NCI-H345 treated with DMSO at 0.1 percent for 48 hours (cell line): Measurements from ENCODE around the gene ASIC4.
A peak's percentile ranks its signal among the peaks of the same experiment; 100 is the strongest.

ENCODE experiments used
- DNase-seq: peaks from one replicate; lab custom pipeline; 2025; ENCODE audit not compliant: unreplicated experiment; lab: John Stamatoyannopoulos, UW

The ASIC4 gene

DNA sequence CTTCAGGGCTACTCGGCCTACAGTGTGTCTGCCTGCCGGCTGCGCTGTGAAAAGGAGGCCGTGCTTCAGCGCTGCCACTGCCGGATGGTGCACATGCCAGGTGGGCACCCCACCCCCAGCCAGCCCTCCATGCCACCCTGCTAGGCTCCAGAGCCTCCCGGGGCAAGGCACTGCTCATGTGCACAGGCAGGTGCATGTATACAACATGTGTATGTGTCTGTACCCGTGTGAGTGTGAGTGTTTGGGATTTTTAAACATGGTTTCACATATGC is 18.0 kb downstream of the ASIC4 start:
- DNase-seq: no peak

DNA sequence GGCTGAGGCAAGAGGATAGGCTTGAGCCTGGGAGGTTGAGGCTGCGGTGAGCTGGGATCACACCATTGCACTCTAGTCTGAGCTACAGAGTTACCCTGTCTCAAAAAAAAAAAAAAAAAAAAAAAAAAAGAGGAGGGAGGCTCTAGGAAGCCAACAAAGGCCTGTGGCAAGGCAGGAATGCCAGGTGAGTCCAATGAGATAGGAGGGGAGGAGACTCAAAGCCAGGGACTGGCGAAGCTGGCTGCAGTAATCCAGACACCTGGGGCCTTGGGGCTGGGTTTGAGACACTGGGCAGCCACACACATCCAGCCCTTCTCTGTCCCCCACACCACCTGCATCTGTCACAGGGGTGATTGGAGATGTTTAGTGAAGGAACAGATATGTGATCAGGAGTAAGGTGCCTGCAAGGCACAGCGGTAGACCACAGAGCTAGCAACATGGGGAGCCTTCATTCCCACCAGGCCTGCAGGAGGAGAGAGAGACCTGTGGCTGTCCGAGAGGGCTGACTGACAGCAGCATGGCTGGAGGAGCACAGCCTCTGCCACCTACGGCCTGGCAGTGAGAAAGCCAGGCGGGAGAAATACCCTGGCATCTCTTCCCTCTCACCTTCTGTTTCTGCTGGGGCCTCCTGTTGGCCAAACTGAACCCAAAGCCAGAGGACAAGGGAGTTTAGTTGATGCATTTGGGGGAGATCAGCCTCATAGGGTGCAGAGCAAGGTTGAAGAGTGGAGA is 19.8 kb downstream of the ASIC4 start:
- DNase-seq: no peak

DNA sequence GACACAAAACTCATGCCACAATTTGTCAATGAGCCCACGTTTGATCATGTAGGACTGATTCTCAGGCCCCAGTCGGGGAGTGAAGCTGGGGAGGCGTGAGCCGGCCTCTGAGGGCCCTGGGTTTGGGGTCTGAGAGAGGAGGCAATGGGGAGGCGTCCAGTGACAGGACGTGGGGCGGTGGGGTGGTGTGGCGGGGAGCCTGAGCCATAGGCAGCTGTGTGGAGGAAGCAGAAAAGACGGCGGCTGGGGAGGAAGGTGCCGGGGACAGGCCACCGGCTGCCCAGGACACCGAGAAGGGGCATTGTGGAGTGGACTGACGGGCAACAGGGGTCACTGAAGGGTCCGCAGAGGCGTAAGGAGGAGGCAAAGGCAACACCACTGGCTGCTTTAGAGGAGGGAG is 22.1 kb downstream of the ASIC4 start:
- DNase-seq: no peak

DNA sequence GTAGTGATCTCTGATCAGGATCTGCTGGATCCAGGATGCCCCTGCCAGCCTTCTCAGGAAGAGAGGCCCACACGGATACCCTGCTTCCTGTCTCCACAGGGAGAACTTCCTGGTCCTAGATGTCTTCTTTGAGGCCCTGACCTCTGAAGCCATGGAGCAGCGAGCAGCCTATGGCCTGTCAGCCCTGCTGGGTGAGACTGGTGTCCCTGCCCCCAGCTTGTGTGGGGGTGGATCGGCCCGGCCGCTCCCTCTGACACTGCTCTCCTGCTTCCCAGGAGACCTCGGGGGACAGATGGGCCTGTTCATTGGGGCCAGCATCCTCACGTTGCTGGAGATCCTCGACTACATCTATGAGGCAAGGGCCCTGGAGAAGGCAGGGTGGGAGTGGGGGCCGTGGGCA is 22.7 kb downstream of the ASIC4 start:
- no peak for DNase-seq

DNA sequence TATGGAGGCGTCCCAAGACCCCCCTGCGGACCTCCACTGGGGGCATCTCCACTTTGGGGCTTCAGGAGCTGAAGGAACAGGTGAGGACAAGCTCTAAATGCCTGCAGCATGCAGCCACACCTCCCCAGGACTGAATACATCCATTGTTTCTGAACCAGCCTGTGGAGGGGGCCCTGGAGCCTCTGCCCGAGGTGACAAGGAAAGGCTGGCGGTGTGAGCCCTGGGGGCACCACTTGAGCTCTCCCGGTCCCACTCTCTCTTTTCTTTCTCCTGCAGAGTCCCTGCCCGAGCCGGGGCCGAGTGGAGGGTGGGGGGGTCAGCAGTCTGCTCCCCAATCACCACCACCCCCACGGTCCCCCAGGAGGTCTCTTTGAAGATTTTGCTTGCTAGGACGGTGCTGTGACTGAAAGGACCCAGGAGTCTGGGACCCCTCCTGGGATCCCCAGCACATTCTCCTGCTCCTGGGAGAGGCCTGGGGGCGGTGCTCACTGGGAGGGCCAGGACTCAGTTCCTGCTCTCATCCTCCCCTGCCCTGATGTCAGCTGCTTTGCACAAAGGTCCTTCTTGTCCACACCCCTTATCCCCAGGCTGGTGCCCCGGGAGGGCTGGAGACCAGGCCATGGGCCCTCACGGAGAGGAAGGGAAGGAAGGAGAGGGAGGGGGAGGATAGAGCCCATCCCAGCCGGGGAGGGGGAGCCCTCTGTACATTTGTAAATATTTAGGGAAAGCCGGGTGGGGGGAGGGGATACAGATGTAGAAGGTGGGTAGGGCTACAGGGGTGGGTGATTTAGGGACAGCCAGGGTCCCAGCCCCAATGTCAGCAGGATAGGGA is 23.6 kb downstream of the ASIC4 start:
- DNase-seq: no peak

DNA sequence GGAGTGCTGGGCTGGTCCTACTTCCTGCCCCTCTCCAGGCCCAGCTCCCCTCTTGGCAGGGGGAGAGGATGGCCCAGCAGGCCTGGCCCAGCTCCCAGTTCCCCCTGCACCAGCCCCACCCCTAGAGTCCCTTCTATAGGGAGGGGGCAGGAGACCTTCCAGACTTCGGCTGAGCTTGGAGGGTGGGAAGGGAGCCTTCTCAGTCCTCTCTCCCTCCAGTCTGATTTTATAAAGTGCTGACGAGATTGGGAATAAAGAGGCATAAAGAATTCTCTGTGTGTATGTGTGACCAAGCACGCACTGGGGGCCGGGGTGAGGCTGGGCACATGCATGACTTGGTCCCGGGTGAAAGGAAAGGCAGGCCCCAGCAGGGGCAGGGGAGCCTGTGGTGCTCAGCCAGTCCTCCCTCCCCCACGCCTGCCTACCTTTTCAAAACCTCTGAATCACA is 24.2 kb downstream of the ASIC4 start:
- DNase-seq: no peak

DNA sequence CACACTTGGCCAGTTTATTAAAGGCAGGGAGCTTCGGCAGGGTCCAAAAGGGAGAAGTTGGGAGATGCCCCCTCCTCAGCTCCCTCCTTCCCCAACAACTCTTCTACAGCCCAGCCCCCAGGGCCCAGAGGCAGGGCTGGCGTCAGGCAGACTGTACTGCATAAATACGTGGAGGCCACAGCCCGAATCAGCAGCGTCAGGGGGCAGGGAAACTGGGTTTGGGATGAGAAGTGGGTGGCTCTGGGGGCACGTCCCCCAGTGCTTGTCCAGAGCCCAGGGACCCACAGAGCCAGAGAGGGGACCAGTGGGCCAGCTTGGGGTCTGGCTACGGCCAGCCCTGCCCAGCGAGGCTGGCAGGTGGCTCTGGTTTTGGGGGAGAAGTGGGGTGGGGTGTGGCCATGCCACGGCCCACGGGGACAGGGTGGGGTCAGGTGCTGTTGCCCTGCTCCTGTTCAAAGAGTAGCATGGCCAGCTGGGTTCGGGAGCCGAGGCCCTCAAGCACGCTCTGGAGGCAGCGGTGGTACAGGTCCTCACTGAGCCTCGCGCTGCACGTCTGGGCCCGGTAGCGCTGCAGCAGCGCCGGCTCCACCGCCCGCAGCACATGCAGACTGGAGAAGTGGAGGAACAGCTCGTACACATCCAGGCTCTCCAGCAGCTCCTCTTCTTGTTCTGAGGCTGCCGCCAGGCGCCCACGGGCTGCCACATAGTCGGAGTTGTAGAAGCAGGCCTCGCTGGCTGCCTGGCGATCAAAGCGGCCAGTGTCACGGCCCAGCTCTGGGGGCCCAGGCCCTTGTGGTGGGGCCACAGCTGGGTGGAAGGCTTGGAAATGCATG is 24.9 kb downstream of the ASIC4 start:
- DNase-seq: no peak

DNA sequence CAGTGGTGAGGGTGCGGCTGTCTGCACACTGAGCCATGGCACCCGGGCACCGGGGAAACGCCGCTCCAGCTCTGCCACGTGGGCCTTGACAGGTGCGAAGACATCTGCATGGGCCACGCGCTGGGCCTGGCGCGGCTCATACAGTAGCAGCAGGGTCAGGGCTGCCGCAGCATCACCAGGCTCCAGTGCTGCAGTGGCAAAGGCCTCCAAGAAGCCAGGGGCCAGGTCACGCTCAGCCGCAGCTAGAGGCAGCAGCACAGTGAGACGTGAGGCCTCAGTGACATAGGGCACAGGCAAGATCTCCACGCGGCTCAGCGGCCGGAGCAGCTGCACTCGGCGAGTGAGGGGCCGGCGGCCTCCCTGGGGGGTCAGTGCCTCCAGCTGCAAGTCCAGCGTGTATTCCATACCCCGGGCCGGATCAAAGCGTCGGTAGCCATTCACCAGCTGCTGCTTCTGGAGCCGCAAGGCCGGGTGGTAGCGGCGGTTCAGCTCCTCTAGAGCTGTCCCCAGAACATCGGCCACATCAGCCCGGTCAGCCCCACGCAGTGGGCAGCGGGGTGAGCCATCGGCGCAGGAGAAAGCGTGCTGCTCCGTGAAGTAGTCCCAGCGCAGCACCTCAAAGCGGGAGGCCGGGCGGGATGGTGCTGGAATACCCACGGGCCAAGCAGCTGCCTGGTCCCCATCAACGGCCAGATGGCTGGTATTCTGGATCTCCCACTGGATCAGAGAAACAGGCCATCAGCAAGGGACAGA is 25.8 kb downstream of the ASIC4 start:
- DNase-seq: no peak

DNA sequence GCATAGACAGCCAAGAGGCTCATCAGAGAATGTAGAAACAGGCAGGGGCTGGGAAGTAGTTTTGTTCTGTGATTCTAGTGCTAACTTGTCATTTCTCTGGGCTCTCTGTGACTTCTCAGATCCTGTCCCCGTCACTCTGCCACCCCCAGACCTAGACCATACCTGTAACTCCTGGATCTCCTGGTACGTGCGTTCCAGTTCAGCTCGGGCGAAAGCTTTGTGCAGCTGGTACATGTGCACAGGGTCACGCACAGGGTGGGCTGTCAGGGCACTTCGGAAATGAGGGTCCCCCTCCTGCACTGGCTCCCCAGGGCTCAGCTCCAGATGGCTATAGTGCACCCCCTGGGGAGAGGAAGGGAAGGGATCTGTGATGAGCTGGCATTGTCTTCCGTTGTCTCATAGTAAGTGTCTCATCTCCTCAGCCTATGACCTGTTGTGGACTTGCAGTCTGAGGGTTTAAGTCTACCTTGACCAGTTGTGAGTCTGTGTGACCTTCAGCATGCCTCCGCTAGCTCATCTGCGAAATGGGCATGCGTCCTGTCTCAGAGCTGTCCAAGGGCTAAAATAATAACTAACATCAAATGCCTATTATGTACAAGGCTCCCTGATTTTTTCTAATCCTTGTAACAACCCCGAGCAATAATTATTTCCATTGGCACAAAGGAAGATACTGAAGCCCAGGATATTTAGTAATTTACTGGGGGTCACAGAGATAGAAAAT is 26.7 kb downstream of the ASIC4 start:
- DNase-seq: no peak

DNA sequence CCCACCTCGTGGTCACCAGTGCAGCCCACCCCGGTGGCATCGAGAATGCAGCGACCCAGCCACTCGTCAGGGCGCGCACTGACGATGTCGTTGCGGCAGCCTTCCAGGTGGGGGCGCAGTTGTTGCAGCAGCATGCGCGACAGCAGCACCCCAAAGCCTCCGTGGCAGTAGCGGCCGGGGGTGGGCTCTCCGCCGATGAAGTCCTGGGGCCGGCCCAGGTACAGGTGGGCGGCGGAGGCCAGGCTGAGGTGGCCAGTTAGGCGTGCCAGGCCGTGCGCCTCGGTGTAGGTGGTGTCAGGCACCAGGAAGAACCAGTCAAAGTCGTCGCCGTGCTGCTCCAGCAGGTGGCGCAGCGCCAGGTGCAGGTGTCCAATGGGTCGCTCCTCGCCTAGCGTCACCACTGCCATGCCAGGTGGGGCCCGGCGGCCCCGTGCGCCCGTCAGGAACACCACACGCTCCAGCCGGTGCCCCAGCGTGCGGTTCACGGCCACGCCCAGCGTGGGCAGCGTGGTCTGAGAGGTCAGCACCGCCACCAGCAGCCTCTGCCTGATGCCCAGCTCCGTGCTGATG is 27.4 kb downstream of the ASIC4 start:
- peak; percentile 76 for DNase-seq

DNA sequence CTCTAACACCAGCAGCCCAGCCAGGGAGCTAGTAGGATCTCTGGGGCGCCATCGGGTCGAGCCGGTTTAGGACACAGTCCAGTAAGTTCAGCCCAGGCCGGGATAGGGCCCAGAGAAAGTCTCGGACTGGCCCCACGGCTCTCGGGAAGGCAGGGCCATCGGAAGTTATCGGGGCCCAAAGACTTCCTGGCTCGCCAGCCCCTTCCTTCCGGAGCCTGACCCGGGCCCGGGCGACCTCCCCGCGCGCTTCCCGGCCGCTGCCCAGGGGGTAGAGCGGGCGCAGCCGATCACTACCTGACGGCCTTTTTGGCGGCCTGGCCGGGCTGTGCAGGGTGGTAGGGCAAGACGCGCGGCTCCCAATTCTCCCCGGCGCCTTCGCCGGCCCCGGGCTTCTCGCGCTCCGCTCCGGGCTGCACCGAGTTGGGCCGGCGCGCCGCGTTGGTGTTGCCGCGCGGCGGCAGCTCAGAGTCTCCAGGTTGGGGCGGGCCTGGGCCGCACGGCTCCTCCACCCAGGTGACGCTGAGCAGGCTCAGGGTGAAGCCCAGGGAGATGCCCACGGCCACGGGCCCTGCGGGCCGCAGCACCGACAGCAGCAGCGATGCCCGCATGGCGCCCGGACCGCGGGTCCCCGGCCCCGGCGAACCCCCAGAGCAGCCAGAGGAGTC is 28.8 kb downstream of the ASIC4 start:
- no peak for DNase-seq

DNA sequence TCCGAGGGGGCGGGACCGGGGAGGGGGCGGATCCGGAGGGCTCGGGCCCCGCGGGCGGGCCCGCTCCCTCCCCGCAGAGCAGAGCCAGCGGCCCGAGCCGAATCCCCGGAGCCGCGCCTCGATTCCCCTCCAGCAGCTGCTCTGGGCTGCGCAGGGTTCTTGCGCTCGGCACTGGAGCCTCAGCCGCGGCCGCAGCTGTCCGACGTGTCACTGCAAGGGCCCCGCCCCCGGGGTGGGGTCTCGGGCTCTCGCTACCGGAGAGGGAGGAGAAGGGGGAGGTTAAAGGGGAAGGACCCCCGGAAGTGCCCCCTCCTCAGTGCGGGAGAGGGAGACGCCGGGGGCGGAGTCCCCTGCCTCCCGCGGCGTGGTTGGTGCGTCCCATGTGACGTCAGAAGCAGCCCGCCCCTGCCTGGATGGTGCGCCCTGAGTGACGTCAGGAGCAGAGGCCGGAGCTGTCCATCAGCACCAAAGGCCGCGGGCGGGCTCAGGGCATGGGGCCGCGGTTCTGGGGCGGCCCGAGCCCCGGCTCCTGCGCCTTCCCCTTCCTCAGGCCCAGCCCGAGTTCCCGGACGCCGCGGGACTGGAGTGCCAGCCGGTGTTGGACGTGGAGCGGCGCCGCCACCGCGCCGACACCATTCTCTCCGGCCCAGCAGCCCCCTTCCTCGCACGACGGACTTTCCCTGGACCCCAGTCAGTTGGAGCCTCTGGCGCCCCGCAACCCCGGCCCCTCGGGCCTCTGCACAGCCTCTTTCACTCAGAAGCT is 29.5 kb downstream of the ASIC4 start, which contains the start of the genes CHPF and TMEM198:
Gene CHPF (minus strand): TSS at position 214 of the 763 bp plus-strand sequence. CDS start 271 bp downstream, outside the sequence.
Gene TMEM198 (plus strand): TSS at position 433 of the 763 bp plus-strand sequence. CDS start 700 bp downstream, outside the sequence.
- DNase-seq: peak; percentile 94

DNA sequence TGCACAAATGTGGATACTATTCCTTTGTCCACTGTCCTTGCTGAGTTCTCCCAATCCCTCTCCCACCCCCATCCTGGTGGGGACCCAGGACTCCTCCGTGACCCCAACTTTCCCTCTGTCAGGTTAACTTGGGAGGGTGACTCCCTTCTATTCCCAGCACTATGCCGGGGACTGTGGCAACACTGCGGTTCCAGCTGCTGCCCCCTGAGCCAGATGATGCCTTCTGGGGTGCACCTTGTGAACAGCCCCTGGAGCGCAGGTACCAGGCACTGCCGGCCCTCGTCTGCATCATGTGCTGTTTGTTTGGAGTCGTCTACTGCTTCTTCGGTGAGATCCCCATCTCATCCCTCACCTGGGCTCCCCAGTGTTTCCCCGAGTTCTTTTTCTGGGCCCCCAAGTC is 30.3 kb downstream of the ASIC4 start:
- DNase-seq: no peak

DNA sequence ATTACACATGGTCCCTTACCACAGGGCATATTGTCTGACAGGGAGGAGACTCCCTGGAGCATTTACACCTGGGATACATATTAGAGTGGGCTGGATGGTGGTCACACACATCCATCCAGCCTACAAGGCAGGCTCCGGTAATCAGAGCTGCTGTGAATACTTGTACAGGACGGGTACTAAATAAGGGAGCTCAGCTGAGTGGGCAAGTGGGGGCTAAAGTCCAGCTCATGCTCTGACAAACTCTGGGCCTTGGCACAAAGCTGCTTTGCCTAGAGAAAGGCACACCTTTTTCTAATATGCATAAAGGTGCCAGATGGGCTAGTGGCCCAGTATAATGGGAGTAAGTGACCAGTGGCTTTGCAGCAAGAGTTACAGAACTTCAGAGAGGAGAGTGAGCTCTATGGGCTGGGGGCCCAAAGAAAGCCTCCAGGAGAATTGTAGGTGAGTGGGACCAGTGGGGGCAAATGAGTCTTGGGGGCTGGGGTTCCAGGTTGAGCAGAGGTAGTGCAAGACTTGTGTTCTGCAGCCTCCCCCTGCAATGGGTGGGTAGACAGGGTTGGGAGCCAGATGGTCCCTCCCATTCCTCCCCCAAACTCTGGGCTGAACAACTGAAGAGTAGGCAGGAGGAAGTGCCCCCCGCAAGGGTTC is 31.1 kb downstream of the ASIC4 start:
- no peak for DNase-seq

DNA sequence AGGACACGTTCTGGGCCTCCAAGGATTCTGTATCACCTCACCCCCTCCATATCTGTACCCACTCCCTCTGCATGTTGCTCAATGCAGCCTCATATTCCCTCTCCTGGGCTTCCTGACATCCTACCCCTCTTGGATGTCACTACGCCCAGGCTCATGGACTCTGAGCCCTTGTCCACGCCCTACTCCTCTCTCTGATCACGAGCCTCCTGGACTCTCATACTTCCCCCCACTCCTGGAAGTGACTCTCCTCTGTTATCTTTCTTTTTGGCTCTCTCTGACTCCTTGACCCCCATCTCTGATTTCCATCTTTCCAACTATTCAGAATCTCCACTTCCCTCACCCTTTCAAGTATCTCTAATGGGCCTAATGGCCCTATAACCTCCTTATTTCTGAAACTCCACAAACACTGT is 31.7 kb downstream of the ASIC4 start:
- DNase-seq: no peak

DNA sequence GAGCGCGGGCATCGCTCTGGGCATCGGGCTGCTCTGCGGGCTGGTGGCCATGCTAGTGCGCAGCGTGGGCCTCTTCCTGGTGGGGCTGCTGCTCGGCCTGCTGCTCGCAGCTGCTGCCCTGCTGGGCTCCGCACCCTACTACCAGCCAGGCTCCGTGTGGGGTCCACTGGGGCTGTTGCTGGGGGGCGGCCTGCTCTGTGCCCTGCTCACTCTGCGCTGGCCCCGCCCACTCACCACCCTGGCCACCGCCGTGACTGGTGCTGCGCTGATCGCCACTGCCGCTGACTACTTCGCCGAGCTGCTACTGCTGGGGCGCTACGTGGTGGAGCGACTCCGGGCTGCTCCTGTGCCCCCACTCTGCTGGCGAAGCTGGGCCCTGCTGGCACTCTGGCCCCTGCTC is 33.3 kb downstream of the ASIC4 start:
- no peak for DNase-seq

DNA sequence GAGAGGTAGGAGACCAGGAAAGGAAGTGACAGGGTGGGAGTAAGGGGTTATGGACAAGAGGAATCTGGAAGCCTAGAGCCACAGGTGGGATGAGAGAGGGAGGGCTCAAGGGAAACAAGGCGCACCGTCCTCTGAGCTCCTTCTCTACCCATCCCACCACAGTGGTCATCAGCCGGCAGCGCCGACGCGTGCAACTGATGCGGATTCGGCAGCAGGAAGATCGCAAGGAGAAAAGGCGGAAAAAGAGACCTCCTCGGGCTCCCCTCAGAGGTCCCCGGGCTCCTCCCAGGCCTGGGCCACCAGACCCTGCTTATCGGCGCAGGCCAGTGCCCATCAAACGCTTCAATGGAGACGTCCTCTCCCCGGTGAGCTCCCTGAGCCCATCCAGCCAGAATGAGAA is 34.7 kb downstream of the ASIC4 start:
- DNase-seq: no peak

DNA sequence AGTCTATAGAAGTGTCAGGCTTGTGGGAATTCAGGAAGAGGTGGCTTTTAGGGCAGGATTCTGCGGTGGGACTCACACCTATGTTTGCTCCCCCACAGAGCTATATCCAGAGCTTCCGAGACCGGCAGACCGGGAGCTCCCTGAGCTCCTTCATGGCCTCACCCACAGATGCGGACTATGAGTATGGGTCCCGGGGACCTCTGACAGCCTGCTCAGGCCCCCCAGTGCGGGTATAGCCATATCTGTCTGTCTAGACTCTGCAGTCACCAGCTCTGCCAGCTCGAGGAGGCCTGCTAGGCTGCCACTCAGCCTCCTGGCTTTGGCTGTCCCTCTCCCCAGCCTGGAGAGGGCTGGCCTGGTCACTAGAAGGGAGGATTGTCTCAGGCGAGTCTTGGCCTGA is 35.3 kb downstream of the ASIC4 start:
- no peak for DNase-seq
